ENCODE measurements around the gene LMAN2L. TPM values are rescaled to one million over a fixed set of nuclear protein-coding genes. Genes with fewer than 3 reads are reported as not detected.
"Not testable (repeated sequence)": the region's sequence is repeated elsewhere in the genome, so short reads cannot be mapped to it uniquely, and the experiment has no call there.

Gene LMAN2L
- total RNA-seq, 1 donor from 2014 or later, result 15.3 TPM

DNA sequence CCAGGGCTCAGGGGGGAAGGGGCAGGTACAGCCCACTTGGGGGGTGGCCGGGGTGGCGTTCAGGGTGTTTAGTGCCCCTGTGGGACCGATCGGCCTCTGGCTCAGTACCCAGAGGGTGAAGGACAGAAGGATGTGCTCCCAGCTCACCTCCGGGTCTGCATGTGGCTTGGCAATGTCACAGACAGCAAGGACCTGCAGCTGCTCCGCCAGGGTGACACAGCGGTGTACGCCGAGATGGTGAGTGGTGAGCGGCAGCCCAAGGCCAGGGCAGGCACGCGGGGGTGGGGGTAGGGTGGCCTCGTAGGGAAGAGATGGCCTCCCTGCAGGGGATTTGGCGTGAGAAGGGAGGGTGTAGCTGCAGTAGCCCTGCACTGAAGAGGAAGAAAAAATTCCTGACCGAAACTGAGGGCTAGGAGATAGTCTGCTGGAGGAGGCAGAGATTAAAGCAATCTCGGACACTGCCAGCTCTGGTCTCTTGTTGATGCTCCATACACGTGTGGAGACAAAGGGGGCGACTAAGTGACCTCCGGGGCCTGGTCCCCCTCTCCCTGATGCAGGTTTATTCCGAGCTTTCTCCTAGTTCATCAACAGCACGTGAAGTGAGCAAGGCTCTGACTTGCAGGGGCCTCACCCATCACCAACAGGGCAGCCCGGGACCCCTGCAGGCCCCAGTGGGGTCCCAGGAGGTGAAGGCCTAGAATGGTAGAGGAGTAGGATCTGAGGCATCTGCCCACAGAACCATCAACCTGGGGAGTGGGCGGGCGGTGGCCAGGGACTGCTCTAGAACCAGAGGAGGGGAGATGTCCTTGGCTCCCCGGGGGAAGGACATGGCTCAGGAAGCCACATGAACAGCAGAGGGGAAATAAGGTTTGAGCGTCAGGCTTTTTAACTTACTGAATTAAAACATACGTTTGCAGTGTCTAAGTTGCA is 51.9 kb downstream of the LMAN2L start:
- no peak for DNase-seq (ENCODE audit: low read depth, low spot score)

DNA sequence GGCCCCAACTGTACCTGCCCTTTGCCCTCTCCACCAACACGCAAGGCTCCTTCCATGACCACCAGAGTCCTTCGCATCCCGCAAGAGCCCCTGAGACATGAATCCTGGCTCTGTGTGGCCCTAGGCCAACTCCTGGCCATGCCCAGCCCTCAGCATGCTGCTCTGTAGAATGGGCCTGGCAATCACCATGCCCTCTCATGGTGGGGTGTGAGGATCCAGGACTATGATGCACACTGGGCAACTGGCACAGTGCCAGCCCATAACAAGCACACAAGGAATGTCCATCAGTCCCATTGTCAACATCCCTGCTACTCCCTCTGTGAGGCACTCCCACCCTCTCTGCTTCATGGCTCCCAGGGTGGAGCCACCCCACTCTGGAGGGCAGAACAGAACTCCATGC is 52.6 kb downstream of the LMAN2L start:
- DNase-seq (ENCODE audit: low read depth, low spot score), result no peak

DNA sequence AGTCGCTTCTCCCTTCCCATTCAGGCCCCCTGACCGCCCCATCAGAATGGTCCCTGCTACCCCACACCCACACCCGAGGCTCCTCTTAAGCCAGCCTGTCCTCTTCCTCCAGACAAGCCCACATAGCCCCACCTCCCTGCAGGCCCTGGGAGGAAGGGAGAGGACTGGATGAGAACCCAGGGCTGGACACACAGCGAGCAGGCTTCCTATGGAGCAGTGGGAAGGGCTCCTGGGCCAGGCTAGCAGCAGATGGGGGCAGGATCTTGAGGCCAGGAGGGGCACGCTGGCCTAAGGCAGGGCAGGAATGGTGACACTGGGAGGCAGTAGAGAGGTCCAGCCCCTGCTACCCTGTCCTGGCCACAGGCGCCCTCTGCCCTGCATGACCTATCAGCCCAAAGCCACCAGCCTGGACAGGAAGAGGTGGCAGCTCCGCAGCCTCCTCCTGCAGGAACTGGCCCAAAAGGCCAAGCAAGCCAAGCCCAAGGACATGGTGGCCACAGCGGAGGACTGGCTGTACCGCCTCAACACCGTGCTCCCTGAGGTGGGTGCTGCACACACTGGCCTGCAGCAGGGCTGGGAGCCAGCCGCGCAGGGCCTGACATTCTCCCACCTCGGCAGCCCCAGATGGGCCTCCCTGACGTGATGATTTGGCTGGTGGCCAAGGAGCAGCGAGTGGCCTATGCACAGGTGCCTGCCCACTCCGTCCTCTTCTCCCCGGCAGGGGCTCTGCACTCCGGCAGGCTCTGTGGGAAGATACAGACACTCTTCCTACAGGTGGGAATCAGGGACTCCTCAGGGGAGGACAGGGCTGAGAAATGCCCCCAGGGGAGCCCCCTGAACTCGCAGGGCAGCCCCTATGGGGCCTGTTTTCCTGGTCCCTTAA is 54.0 kb downstream of the LMAN2L start:
- no peak for DNase-seq (ENCODE audit: low read depth, low spot score)

DNA sequence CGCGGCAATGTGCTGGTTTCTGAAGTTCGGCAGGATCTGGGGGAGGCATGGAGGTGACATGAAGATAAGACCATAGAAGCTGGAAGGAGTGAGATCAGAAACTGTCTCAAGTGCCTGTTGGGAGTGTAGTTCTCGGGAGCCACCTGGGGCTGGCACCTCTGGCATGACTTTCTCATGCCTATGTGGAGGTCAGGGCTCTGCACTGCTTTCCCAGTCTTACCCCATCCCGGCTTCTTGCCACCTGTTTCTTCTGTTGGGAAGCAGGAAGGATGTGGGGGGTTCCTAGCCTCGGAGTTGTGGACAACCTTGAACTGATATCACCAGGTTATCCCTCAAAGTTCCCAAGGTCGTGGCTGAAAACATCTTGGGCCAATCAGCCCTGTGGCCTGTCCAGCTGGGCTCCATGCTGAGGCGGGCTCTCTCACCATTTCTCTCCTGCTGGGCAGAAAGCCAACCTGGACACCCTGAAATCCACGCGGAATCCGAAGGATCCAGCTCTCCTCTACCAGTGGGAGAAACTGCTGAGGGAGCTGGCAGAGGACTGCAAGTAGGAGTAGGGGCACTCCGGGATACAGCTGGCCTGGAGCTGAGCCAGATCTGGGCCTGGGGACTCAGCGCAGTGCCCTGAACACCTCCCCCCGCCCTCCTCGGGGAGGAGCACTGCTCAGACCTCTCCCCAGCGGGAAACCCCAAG is 54.8 kb downstream of the LMAN2L start:
- DNase-seq (ENCODE audit: low read depth, low spot score), result no peak

DNA sequence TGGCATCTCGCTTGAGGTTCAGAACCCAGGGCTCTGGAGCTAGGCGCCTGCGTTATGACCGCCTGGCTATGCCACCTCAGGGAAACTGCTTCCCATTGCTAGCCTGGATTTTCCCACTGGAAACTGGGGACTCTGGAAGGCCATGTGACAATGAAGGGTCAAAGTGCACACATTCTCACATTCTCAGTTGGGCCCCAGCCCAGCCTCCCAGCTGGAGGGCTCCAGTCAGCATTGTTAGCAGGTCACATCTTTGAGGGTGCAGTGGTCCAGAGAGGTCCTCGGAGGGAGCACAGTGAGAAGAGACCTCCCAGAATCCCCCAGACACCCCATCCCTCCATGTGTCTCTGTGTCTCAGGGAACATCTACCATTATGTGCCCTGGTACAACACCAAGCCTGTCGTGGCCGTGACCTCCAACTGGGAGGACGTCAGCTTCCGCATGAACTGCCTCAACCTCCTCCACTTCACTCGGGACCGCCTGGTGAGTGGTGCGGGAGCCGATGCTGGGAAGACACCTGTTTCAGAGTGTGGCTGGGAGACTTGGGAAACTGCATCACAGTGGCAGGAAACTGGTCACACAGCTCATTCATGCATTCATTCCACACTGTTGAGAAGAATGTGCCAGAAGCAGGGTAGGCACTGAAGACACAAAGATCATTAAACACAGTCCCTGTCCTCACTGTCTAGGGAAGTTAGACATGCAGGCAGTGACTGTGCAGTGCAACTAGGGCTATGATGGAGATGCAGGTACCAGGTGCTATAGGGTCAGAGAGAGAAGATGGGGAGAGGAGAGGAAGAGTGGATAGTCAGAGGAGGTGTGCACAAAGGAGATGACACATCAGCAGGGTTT is 55.7 kb downstream of the LMAN2L start:
- no peak for DNase-seq (ENCODE audit: low read depth, low spot score)

DNA sequence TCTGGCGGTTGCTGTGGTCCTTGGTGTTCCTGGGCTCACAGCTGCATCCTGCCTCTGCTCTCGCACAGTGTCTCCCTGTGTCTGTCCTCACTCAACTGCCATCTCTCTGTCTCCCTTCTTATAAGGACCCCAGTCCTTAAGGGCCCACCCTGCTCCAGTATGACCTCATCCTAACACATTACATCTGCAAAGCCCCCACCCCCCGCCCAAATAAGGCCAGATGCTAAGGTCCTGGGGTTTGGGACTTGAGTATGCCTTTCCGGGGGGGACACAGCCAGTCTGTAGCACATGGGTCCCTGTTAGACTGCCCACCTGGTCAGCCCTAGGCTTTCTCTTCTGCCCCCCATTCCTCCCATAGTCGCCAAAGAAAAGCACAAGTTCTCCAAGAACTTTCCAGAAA is 56.6 kb downstream of the LMAN2L start:
- DNase-seq (ENCODE audit: low read depth, low spot score), result no peak

DNA sequence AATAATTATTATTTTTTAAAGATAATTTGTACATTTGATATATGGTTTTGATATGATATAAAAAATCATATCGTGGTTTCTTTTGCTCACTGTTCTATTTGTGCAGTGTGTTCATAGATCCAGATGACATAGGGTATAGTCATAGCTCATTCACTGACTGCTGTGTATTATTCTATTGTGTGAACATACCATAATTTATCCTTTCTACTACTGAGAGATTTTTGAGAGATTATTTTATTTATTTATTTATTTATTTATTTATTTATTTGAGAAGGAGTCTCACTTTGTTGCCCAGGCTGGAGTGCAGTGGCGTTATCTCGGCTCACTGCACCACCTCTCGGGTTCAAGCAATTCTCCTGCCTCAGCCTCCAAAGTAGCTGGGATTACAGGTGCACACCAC is 58.3 kb downstream of the LMAN2L start:
- DNase-seq (ENCODE audit: low read depth, low spot score), result no peak

DNA sequence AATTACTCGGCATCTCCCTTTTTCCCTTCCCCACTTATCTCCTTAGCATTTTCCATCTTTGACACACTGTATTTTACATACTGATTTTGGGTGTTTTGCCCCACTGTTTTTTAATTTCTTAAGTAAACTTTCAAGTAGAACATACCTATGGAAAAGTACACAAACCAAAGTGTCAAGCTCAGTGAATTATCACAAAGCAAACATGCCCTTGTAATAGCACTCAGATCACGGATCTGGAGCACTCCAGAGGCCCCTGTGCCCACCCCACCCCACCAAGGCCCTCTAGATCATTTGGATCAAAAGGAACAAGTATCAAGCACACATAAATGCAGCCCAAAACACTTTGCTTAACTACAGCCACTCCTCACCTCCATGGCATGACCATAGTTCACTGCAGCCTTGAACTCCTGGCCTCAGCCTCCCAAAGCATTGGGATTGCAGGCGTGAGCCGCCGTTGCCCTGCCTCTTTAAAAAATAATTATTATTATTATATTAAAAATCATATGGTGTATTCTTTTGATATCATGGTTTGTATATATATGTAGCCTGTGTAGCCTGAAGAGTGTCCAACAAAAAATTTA is 59.2 kb downstream of the LMAN2L start:
- no peak for DNase-seq (ENCODE audit: low read depth, low spot score)

DNA sequence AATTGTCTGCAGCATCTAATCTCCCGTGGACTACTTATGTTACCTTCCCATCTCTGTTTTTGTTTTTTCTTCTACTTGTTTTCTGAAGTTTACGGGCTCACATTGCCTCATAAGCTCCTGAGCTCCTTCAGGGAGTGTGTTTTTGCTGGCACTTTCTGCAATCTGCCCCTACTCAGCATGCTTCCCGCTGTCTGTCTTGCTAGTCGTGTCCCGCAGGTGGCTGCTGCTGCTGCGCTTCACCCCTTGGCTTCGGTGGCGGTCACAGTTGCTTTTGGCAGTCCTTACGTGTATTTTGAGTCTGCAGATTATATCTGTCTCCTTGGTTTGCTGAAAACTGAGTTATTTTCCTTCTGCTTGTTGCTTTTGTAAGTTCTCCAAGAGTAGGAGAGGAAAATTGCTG is 60.0 kb downstream of the LMAN2L start:
- DNase-seq (ENCODE audit: low read depth, low spot score), result no peak

DNA sequence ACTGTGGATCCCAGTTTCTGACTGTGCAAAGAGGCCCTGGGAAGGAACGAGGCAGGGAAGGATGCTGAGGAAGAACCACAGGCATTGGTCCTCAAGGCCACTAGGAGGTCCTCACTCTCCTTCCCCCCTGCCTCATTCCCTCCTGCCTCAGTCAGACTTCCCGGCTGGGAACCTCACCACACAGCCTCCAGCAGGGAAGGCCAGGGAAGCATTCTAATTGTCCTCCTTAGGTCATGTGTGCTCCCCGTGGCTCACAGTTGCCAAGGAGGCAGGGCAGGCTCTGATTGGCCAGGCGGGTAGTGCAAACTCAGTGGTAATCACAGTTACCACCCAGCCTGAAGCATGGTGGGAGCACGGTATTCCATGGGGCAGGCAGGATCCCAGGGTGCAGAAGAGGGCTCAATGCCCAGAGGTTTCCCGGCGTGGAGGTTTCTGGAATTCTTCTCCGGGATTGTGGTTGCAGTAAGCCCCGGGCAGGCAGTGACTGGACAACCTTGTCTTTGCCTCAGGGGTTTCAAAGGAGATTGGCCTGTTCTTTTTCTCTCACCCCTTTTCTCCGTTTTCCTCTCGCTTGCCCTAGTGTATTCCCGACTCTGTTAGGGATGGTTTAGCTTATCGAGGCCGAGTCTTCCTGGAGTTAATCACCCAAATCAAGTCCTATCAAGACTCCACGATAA is 70.2 kb downstream of the LMAN2L start:
- no peak for DNase-seq (ENCODE audit: low read depth, low spot score)

DNA sequence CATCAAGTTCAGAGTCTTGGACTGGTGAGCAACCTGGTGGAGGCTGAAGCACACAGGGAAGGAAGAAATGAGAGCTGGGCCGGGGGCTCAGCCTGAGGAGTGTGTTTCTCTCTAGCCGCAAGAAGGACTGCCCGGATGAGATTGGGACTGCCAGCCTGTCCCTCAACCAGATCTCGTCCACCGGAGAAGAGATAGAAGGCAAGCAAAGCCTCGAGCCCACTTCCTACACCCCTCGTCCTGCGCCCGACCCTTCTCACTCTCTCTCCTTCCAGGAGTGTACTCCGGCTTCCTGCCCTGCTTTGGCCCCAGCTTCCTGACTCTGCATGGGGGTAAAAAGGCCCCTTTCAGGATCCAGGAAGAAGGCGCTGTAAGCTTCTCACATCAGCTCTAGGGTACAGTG is 71.1 kb downstream of the LMAN2L start:
- DNase-seq (ENCODE audit: low read depth, low spot score), result no peak

DNA sequence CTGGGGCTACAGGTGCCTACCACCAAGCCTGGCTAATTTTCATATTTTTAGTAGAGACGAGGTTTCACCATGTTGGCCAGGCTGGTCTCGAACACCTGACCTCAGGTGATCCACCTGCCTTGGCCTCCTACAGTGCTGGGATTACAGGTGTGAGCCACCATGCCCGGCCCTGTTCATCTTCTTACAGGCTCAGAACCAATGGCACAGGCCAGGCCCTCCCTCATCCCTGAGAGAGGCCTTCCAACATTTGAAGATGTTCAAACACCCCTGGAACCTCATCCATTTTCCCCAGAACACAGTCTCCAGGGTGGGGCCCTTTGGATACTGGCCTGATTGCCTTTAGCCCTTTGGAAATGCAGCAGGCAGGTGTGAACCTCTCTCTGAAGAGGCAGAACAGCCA is 74.1 kb downstream of the LMAN2L start:
- not testable (repeated sequence) for DNase-seq (ENCODE audit: low read depth, low spot score)

DNA sequence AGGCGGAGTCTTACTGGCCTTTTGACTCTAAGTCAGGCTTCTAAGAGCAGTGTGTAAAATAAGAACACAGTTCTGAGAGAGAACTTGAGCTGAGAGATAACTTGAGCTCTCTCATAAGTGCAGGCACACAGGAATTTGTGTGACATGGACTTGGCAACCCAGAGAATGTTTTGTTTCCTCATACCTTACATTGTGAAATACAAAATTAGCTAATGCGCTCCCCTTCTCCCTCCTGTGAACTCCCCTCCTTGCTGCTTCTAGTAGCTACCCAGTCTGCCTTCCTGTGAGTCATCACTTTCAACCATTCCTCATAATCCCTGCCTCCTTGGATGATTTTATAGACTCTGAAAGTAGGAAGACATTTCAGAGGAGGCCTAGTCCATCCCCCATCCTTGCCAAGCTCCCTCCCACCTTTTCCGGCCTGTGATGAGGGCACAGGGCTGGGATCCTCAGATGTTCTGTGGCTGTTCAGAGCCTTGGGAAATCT is 74.7 kb downstream of the LMAN2L start:
- DNase-seq (ENCODE audit: low read depth, low spot score), result peak; percentile 64

DNA sequence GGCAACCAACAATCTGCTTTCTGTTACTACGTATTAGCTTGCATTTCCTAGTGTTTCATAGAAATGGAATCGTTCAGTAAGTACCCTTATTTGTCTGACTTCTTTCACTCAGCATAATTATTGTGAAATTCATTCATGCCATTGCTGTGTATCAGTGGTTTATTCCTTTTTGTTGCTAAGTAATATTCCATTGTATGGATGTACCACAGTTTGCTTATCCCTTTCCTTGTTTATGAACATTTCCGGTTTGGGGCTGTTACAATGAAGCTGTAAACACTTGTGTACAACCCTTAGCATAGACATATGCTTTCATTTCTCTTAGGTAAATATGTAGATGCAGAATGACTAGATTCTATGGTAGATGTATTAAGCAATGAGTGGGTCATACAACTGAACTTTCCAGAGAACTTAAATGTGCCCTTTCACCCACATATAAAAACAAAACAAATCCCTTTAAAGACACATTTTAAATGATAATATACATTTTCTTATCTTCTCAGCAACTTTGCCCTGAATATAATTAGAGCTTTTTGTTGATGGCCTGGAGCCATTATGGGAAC is 75.4 kb downstream of the LMAN2L start:
- no peak for DNase-seq (ENCODE audit: low read depth, low spot score)

DNA sequence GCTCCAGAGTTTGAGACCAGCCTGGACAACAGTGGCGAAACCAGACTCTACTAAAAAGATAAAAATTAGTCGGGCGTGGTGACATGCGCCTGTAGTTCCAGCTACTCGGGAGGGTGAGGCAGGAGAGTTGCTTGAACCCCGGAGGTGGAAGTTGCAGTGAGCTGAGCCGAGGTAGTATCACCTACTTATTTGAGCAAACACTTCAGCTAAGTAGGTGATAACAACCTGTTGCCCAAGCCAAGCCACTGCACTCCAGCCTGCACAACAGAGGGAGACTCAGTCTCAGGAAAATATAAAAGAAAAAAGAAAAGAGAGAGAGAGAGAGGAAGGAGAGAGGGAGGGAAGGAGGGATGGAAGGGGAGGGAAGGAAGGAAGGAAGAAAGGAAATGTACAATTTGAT is 76.0 kb downstream of the LMAN2L start:
- DNase-seq (ENCODE audit: low read depth, low spot score), result no peak

DNA sequence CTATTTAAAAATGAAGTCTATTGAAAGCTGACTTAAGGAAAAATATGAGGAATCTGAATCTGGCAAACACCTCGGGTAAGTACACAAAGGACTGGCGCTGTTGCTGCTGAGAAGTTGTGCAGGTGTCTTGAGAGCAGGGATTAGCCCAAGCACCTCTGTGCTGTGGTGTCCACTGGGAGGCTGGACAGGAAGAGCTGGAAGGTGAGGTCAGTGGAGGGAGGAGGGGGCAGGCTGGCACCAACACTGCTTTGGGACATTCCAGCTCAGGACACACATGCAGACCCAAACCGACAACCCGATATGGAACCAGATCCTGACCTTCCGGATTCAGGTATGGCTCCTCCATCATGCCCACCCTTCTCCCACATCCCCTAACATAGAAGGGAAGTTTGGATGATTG is 76.7 kb downstream of the LMAN2L start:
- DNase-seq (ENCODE audit: low read depth, low spot score), result no peak

DNA sequence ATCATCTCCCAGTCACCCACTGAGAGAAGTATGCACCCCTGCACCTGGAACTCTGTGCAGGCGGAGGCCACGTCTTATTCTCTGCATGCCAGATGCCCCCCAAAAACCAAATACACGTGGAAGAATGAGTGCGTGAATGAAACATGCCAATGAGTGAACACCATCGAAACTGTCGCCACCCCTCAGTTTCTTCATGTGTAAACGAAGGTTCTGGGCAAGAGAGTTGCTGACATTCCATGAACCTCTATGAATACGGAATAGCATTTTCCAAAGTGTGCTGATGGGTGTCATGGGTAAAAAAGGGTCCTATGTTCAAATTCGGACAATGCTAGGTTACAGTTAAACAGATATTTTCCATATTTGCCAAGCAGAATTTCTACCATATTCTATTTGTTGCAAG is 77.5 kb downstream of the LMAN2L start:
- no peak for DNase-seq (ENCODE audit: low read depth, low spot score)

DNA sequence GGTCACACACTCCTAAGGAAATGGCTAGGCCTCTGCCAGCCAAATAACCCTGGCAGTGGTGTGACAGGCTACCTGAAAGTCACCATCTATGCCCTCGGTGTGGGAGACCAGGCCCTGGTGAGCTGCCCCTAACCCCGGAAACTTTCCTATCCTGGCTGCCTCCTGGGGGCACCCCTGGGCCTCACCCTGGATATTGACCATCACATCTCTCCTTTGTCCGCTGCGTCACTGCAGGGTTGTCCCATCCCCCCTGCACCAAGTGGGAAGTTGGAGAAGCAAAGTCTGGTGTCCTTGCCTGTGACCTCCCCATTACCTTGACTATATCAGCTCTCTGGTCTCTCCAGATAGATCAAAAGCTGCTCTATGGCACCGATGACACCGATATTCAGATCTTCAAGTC is 78.5 kb downstream of the LMAN2L start:
- no peak for DNase-seq (ENCODE audit: low read depth, low spot score)

DNA sequence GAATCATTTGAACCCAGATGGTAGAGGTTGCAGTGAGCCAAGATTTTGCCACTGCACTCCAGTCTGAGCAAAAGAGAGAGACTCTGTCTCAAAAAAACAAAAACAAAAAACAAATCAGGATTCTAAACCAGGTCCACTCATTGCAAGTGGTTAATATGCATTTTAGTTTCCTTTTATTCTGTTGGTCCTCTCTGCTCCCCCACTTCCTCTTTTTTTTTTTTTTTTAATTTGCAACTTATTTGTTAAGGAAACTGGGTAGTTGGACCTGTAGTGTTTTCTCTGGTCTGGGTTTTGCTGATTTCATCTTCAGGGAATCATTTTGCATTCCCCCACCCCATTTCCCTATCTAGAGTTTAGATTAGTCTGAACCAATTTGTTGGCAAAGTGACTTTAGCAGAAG is 83.3 kb downstream of the LMAN2L start:
- DNase-seq (ENCODE audit: low read depth, low spot score), result no peak
